ENCODE measurements around the gene EXOC3.
"Not testable (repeated sequence)": the region's sequence is repeated elsewhere in the genome, so short reads cannot be mapped to it uniquely, and the experiment has no call there.

EXOC3 gene

DNA sequence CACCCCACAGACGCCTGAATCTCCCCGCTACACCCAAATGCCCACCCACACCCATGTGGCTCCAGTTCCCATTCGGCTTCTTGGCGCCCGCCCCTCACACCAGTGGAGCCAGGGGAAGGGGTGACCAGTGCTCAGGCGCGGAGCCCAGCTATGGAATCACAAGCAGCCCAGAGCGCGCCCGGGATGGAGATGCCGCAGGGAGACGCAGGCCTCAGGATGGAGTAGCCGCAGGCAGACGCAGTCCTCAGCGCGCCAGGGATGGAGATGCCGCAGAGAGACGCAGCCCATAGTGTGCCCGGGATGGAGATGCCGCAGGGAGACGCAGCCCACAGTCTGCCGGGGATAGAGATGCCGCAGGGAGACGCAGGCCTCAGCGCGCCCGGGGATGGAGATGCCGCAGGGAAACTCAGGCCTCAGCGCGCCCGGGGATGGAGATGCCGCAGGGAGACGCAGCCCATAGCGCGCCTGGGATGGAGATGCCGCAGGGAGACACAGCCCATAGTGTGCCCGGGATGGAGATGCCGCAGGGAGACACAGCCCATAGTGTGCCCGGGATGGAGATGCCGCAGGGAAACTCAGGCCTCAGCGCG, 65.1 kb downstream of the EXOC3 start:
- not testable (repeated sequence) for DNase-seq

DNA sequence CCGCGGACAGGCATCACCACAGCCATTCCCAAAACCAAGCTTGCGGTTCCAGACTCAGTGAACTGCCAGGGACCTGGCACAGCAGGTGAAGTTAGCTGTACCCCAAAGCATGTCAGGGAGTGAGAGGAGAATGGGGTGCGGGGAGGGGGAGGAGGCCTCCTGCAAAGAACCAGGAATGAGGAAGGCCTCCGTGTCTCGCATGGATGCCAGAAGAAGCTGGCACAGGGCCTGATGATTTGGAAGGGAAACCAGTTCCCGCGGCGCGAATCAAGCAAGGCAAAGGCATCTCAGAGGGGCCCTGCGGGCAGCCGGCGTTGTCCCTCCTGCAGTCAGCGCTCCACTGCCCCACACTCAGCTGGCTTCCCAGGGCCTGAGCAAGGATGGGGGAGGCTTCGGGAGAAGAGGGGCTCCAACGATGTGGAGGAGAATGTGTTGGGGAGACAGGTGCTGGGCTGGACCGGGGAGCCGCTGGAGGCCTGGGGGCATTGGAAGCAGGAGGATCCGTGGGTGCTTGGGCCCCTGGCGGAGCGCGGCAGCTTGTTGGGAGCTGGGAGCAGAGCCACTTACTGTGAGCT, 66.7 kb downstream of the EXOC3 start:
- no peak for DNase-seq

DNA sequence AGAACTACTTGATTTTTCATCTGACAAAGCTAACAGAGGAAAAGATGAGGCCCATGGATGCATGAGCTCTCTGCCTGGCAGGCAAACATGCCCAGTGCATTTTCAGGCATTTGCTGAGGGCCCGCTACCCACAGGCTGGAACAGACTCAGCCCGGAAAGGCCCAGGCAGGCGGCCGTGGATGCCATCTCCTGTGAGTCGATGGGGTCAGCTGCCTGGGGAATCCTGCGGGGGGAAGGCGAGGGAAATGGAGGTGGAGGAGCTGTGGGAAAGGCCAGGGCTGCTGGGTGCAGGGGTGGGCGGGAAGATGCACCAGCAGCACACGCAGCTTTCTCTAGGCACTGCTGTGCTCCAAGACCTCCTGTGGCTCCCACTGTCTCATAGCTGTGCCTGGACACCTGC, 67.5 kb downstream of the EXOC3 start:
- no peak for DNase-seq

DNA sequence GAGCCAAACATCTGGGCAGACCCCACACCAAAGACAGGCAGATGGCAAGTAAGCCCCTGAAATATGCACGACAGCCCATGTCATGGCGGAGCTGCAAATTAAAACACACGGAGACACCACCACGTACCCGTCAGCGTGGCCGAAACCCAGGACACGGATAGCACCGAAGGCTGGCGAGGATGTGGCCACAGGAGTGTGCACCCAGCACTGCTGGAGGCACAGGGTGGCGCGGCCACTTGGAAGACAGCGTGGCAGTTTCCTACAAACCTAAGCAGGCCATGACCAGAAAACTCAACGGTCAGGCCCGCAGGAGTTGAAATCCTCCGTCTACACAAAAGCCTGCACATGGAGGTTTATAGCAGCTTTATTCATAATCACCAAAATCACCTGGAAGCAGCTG, 68.5 kb downstream of the EXOC3 start:
- no peak for DNase-seq

DNA sequence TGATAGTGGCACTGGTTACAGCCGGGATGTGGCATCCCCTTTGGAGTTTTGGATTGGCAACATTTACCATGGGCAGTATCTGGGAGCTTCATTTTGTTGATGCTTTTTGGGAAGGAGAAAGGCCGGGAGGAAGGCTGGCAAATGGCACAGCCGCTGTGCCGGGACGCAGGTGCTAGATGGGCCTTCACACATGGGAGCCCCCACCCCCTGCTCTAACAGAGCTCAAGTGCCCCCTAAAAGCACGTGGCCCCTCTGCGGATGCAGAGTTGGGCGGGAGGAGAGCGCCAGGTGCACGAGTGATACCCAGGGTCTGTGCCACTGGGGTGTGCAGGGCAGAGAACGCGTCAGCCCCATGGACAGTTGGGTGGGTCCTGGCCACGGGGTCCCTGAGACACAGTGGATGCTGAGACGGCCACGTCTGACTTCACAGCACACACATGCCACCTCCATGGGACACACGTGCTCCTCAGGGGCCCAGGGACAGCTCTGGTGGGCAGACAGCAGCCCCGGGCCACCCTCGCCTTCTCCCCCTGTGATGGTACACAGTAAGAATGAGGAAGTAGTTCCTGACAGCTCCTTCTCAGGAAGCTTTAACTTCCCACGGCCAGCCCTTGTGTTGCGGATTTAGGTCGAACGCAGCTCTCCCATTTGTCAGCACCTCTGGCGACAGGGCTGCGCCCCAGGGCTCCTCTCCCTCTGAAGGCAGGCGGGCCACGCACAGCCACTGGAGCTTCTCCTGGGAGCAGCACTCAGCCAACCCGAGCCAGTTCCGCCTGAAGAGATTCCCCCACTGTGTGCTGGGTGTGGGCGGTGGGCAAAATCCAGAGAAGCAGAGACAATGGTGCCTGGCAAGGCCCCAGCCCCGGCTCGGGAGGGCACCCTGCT, 70.5 kb downstream of the EXOC3 start:
- DNase-seq, result no peak

DNA sequence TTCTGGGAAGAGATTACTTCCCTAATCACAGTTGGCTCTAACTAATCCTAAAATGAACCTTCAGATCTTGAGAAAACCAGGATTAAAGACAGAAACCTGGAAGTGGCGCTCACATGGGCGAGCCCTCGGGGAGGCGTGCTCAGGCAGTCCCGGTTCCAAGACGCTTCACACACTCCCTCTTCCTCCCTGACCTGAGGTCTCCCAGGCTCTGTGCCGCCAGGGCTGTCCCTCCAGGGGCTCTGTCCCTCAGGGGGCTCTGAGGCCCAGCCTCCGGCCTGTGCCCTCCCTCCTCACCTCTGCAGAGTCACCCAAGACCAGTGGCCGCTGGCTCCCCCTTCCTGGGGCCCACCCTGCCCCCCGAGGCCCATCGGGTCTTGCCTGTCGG, 71.1 kb downstream of the EXOC3 start:
- no peak for DNase-seq

DNA sequence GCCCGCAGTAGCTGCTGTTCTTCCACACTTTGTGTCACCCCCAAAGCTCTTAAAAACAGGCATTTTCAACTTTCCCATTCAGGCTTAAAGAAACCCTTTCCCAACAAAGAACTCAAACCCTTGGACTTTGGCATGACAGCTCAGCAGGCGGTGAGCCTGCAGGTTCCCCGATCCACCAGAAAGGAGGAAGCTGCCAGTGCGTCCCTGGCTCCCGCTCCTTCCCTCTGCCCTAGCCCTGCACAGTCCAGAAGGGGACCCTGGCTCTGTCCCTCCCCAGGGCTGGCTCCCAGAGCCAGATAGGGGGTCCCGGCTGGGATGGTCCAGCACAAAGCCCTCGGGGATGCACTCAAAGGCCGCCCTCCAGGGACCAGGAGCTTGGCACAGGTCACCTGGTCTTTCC, 71.7 kb downstream of the EXOC3 start:
- no peak for DNase-seq

DNA sequence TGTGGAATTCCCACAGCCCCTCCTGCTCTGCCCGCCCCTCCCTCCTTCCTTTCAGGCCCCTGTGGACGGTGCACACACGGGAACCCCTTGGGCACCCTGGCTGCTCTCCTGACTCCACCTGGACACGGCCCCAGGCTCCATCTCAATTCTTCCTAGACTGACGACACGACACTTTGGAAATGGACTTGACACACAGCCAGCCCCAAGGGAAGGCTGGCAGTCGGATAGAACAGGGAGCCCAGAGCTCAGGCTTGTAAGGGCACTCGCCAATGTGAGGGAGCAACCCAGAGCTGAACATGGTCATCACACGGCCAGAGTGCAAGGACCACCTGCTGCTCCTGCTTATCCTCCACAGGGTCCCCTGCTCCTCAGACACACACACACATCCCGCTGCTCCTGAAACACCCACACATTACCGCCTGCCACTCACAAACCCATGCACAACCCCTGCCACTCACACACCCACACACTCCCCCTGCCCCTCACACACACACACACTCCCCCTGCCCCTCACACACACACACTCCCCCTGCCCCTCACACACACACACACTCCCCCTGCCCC, 72.4 kb downstream of the EXOC3 start:
- DNase-seq, result no peak

DNA sequence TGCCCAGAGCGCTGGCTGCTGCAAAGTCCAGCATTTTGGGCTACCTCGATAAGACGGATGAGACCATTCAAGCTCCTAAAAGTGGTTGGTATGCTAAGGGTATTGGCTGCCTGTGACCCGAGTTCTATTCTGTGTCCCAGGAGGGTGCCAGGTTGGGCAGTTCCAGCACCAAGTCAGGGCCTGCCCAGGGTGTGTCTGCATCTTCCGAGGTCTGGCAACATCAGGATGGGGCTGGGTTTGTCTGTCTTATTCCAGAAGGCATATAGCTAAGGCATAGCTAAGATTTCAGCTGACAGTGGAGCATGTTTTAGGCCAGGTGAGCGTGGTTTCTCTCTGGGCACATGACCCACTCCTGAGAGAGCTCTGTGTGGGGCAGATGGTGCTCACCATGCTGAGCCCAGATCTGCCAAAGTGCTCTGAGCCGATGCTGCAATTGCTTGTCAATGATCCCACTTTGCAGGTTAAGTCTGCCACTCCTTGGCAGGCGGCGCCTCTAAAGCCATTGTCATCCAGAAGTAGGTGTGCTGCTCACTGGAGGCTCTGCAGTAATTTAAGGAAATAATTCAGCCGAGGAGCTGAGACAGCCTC, 73.5 kb downstream of the EXOC3 start:
- no peak for DNase-seq
